Fibroblast of skin of back (primary cell): Measurements from ENCODE around the gene CSKMT. TPM values are rescaled to one million over a fixed set of nuclear protein-coding genes. Genes with fewer than 3 reads are reported as not detected.
"Not testable (repeated sequence)": the region's sequence is repeated elsewhere in the genome, so short reads cannot be mapped to it uniquely, and the experiment has no call there.

Experiments used
- DNase-seq: peaks from one replicate; pipeline ENCODE4 v3.0.0-alpha.2; 2013
- polyA plus RNA-seq, 2 experiments: library from polyadenylated mRNA; unstranded; fragments of 120-200 nt; gene quantifications; one replicate each; pipeline ENCODE4 v1.2.1, GENCODE V29; 2013; ENCODE audit not compliant: insufficient read length in 2 of 2

CSKMT gene, protein sequence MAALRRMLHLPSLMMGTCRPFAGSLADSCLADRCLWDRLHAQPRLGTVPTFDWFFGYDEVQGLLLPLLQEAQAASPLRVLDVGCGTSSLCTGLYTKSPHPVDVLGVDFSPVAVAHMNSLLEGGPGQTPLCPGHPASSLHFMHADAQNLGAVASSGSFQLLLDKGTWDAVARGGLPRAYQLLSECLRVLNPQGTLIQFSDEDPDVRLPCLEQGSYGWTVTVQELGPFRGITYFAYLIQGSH
- 4.0 TPM for polyA plus RNA-seq (2013, experiment 1 of 2; ENCODE audit: insufficient read length)
- polyA plus RNA-seq (2013, experiment 2 of 2; ENCODE audit: insufficient read length): 1.4 TPM

DNA sequence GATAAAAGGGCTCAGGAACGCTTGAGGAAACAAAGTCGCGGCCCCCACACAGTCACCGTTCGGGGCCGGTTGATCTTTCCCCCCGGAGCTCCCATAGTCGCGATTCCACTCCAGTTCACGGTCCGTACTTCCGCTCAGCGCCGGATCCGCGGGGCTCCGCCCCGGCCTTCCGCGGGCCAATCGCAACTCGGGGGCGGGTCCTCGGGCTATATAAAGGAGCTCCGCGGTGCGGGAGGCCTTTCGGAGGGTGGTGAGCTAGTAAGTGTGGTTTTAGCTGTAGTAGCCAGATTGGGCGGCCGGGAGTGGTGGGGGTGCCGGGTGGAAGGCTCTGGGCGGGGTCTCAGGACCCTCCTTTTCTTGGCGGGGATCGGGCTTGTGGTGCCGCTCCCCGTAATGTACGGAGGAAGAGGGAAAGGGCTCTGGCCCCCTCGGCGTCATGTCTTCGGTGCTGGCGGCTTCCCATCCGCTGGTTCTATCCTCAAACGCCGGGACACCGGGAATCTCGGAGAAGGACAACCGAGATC is at the start of gene CSKMT, which contains the start of gene C11orf98:
Gene CSKMT, plus strand, starts transcription at position 238 of the 524 bp plus-strand sequence. CDS start 568 bp downstream, outside the sequence.
Gene C11orf98, minus strand, starts transcription at position 136 of the 524 bp plus-strand sequence. Its CDS starts 41 bp downstream, at position 95.
- peak; percentile 92 for DNase-seq

DNA sequence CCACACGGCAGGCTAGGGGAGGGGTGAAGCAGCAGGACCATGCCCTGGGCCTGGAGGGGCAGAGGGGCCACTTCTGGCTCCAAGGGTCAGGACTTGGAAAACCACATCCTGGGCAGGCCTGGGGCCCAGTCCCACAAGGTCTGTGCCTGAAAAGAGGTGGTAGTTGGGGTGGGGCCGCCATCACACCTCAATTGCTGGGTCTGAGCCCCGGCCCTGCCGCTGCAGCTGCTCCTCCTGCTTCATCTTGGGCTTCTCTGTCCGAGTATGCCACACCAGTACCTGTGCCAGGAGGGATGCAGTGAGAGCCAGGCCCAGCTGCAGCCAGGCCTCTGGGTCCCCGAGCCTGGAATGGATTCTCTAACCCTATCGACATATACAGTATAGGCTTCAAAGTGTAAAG is 49.6 kb upstream of the CSKMT start:
- no peak for DNase-seq

DNA sequence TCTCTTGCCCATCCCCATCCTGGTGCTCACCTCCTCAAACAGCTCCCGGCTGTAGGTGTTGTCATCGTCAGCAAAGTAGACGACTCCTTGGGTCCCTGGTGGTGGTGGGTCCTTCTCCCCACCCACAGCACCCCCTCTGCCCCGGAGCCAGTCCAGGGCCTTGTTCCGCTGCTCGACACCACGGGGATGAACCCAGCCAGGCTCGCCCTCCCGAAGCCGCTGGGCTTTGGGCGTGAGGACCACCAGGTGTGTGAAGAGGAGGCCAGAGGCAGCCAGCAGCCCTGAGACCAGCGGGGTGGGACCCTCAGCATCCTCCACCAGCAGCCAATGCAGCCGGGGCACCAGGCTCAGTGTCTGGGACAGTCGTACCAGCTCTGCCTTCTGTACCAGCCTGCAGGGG is 48.2 kb upstream of the CSKMT start:
- not testable (repeated sequence) for DNase-seq

DNA sequence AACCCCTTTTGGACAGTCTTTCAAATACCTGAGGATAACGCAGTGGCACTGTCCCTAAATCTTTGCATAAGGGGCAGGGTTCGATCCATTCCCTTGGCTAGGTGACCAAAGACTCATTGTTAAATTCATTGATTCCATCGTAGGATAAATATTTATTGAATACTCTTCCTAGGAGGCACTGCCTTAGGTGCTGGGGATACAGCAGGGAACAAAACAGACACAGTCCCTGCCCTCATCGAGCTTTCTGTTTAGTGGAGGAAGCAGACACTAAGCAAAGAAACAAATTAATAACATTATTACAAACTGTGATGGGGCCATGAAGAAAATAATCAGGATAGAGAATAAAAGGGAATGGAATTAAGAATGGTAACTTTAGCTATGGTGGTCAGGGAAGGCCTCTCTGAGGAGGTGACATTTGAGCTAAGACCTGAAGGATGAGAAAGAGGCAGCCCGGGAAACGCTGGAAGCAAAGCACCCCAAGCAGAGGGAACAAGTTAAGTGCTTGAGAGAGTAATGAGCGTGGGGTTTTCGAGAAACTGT is 44.0 kb upstream of the CSKMT start:
- no peak for DNase-seq

DNA sequence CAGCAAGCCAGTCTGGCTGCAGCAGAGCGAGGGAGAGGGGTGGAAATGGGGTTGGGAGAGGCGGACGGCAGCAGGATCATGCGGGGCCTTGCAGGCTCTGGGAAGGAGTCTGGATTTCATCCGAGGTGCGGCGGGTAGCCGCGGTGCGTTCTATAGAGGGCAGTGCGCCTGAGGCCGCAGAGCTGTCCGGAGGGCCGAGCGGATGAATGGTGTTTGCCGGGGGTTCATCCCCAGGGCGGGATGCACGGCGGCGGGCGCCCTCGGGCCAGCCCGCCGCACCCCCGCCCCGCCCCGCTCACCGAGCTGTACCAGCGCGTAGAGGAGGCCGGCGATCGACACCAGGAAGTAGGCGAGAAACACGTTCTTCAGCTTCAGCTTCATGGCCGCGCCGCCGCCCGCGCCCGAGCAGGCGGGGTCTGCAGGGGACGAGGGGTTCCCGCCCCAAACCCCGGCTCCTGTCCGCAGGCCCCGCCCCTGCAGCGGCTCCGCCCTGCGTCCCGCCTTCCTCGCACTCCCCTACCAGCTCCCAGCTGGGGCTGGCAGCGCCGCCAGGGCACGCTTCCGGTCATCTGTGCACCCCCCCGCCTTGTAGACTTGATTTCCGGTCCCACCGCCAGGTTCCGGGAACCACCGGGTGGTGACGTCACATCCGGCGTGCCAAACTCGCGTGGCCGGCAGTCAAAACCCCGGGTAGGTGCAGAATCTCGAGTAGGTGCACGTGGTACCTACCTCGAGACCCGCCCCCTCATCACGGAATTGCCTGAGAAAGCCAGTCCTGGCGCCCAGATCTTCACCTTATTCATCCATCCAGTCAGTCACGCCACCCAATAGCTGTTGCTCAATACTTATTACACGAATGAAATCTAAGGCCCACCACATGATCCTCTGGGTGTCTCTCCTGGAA is 43.3 kb upstream of the CSKMT start, which contains the start of gene B3GAT3:
Gene B3GAT3, minus strand, starts transcription at position 420 of the 904 bp plus-strand sequence. Its CDS starts 39 bp downstream, at position 381.
- DNase-seq: peak; percentile 97

DNA sequence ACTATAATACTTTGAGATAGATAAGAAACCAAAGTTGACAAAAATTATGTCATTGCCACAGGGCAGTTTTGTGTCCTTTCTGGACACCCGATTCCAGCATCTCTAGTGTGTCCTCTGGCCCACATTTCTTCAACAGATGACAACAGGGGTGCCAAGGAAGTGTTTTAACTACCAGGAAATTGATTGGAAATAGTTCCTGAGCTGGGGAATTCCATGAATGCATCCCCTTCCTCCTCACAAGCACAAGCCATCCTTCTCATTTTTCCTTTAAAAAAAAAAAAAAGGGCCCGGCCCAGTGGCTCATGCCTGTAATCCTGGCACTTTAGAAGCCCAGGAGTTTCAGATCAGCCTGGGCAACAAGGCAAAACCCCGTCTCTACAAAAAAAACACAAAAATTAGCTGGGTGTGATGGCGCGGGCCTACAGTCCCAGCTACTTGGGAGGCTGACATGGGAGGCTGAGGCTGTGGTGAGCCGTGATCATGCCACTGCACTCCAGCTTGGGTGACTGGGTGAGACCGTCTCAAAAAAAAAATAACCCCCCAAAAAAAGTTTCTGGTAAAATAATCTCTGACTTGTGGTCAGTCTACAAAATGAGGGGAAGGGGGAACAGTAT is 42.5 kb upstream of the CSKMT start:
- no peak for DNase-seq

DNA sequence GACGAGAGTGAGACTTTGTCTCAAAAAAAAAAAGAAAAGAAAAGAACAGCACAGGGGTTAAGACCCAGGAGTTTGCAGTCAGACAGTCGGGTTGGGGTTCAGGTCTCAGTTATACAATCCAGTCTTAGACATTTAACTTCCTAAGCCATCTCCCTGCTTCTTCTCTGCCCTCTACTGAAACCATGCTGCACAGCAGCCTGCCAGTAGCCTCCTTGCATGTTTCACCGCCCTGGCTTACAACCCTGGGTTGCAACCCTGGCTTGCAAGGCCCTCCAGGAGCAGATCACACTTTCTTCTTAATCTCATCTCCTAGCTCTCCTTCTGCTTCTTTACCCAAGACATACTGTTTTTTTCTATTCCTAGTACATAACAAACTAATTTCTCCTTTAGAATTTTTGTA is 37.4 kb upstream of the CSKMT start:
- no peak for DNase-seq

DNA sequence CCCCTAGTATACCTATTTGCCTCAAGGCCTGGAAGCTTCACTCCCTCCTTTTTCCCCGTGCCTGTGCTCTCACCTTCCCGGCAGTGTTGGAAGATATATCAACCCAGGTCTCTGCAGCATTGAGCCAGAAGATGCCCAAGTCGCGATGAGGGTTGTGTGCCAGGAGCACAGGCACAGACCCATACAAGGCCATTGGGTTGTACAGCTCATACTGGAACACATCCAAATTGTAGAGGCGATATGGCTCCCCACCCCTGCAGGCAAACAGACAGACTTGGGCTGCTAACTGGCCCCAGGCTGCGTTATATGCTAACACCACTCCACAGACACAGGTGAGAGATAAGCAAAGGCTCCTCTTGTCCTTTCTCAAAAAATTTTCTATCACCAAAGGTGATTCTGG is 32.6 kb upstream of the CSKMT start:
- DNase-seq: no peak

DNA sequence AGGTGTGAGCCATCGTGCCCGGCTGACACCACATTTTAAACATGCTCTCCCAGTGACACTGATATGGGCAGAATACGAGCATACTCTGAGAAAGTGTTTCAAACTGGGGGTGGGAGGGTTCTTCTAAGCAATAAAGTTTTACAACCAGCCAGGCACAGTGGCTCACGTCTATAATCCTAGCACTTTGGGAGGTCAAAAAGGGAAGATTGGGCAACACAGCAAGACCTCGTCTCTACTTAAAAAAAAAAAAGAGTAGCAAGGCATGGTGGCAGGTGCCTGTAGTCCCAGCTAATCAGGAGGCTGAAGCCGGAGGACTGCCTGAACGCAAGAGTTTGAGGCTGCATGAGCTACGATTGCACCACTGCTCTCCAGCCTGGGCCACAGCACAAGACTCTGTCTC is 20.9 kb upstream of the CSKMT start:
- DNase-seq: no peak

DNA sequence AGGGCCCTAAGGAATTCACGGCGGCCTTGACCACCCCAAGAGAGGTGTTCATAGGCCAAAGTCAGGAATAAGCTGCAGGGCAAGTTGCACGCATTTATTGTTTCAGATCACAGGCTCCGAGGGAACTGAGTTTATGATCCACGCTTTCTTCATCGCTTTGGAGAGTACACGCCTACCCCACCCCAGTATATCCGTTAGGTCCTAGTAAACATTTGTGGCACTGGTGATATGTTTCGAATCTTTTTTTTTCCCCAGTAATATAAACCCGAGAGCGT is 19.5 kb upstream of the CSKMT start:
- no peak for DNase-seq

DNA sequence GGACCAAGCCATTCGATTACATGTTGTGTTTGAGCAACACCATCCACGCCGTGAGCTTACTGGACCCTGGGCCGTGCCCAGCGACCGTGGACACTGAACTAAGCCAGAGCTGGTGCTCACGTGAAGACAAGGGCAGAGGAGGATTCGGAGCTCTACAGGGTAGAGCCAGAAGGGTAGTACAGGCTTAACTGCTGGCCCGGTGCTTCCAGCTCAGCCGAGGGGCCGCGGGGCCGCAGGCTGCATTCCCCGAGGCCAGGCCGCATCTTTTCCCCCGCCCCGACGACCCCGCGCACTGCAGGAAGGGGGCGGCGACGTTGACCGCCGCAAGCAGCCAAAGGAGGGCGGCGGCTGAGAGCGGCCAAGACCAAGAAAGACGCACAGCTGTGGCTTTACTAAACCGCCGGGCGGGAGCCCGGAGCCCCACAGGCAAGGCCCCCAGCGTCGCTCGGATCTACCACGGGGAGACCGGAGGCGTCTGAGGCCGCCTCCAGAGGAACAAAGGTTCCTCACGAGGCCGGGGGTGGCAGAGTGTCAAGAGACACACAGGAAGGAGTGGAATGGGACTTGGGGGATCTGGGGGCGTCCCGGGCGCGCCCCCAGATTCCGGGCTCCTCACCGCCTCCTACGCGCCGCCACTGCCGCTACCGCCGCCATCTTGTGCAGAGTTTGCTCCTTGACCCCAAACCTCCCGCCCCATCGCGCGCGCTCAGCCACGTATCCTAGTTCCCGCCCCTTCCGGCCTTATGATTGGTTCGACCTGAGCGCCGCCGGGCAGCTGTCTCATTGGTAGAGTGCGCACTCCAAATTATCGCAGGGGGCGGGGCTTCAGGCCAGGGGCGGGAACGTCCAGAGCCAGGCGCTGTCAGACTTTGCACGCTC is 18.9 kb upstream of the CSKMT start, which contains the start of gene GANAB:
Gene GANAB, minus strand, starts transcription at position 668 of the 879 bp plus-strand sequence. Its CDS starts 14 bp downstream, at position 654.
- peak; percentile 98 for DNase-seq

DNA sequence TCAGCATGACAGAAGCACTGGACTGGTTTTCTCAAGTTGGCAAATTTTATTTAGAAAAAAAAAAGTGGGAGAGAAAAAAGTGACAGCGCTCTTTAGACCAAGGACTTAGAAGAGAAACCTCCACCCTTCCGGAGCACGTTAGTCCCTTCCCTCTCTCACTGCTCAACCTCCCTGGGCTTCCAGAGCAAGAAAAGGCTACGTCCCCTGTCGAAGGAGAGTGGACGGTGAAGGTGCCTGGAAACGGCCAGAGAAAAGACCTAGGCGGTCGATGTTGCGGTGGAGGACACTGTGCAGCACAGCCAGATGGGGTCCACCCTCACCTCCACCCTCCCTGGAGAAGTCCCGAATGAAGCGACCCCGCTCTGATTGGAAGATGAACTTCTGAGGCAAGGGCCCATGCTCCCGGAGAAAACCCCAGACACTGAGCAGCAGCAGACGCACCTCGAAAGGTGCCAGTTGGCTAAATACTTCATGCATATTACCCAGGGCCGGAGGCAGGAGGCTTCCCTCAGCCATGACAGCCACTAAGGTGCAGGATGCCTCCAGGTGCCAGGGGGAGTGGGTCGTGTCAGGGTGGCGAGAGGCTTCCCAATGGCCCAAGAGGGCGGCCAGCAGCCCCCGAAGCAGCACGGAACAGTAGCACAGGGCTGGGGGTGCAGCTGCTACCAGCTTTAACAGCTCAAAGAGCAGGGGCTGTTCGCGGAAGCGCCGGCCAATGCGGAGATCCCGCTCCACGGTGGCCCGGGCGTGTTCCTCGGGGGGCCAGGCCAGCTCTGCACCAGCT is 18.1 kb upstream of the CSKMT start:
- no peak for DNase-seq

DNA sequence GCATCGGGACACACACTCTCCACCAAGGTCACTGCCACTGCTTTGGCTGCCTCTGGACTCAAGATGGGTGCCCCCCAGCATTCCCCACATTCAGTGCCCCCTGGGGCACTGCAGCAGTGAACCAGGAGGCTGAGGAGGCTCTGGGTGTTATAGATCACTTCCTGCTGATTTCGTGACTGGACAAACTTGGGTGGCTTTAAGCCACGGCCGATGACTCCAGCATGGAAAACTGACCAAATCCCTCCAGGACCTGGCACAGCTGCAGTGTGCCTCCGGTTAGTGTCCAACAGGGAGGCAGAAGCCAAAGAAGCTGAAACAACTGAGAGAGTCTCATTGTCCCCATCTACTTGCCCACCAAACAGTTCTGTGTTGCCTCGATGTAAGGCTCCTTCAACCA is 17.5 kb upstream of the CSKMT start:
- no peak for DNase-seq

DNA sequence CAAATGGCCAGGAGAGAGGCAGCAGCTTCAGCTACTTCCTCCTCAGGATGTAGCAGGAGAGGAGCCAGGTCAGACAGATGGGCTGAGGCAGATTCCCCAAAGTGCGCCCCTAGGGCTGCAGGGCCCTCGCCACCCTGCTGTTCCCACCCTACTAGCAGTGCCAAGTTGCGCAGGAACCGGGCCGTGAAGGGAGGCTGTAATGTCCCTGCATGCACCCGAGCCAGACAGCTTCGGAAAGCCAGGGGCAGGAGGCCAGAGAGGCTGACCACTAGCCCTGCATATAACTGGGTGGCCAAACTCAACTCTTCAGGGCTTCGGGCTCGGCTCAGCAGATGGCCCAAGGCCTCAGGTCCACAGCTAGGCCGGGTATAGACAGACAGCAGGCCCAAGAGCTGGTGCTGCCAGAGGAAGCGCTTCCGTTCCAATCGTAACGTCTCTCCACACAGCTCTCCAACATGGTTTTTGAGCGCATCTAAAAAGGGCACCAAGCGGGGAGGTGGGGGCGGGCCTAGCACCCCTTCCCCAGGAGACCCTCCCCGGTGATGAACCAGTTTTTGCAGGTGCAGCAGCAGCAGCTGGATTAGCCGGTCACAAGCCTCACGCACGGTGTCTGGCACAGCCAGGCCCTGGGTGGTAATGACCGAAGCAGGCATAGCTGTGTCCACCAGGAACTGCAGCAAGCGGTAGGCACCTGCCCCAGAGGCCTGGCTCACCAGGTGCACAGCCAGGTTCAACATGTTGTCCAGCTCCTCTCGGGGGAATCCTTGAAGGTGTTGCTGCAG is 16.7 kb upstream of the CSKMT start:
- DNase-seq: no peak

DNA sequence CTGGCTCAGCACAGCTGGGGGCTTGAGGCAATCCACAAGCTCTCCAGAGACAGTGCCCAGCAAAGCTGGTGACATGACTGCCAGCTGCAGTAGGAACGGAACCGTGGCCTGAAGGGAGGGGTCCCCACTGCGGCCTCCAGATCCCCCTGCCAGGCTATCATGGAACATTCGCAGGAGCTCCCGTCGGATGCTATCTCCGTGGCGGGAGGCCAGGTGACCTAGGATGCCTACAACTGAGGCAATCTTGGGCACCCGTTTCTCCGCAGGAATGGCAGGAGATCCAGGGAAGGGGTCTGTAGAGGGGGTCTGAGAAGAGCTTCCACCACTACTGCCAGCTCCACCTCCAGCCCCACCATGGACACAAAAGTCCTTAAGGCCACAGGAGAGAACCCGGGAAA is 16.1 kb upstream of the CSKMT start:
- no peak for DNase-seq

DNA sequence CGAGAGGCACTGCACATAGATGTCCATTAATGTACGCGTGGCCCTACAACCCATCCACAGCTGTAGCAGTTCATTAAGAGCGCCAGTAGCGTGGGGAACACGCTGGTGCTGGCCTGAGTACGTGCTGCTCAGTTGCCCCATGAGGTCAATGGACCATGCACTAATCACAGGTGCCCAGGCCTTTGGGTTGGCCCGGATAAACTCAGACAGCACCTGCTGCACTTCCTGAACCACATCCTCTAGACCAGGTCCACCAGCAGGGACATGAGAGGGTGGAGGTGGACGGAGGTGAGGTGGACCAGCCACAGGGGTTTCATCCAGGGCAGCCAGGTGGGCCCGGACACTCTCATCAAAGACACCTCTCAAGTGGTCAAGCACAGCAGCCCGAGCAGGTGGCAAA is 15.6 kb upstream of the CSKMT start:
- DNase-seq: no peak

DNA sequence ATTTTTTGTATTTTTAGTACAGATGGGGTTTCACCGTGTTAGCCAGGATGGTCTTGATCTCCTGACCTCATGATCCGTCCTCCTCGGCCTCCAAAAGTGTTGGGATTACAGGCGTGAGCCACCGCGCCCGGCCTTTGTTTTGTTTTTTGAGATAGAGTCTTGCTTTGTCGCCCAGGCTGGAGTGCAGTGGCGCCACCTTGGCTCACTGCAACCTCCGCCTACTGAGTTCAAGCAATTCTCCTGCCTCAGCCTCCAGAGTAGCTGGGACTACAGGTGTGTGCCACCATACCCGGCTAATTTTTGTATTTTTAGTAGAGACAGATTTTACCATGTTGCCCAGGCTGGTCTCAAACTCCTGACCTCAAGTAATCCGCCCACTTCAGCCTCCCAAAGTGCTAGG is 14.8 kb upstream of the CSKMT start:
- DNase-seq: not testable (repeated sequence)

DNA sequence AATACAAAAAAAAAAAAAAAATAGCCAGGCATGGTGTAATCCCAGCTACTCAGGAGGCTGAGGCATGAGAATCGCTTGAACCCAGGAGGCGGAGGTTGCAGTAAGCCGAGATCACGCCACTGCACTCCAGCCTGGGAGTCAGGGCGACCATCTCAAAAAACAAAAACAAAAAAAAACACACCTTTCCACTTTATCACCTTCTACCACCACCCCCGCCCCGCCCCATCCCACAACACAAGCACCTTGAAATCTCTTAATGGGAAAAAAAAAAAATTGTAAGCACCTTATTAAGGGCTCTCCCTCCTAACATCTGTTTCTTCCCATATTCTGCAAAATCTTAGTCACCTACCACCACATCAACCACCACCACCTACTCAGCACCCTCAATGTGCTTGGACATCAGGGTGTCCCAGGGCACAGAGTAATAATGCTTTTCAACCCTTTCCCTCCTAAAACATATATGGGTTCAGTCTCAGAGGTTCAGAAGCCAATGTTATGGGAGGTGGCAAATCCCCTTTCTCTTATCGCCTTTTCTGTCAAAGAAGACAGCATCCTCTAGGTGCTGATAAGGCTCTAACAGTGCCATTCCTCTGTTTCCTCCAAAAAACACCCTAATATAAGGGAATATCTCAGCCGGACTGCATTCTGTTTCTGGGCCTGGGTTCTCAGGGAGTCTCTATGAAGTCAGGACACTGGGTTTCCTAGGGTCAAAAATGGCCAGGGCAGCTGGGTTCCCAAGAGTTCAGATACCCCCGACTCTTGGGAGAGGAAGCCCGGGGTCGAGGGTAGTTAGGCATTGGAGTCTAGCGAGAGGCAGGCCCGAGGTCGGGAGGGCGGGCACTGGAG is 12.7 kb upstream of the CSKMT start:
- DNase-seq: no peak

DNA sequence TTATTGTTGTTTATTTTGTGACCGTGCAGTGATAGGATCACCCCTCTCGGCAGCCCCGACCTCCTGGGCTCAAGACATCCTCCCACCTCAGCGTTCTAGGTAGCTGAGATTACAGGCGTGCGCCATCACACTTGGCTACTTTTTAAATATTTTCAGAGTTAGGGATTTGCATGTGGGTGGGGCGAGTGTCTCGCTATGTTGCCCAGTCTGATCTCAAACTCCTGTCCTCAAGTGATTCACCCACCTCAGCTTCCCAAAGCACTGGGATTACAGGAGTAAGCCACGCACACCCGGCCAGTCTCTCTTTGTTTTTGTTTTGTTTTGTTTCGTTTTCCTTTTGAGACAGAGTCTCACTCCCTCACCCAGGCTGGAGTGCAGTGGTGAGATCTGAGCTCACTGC is 10.8 kb upstream of the CSKMT start:
- peak; percentile 7 for DNase-seq
